GM21619 (cell line): ENCODE measurements around the gene SAFB2.
"Not testable (repeated sequence)": the region's sequence is repeated elsewhere in the genome, so short reads cannot be mapped to it uniquely, and the experiment has no call there.

Source experiments
- ATAC-seq: cut with Tn5 transposase; IDR thresholded peaks from one replicate; pipeline ENCODE4 v1.9.1; 2021; ENCODE audit not compliant: unreplicated experiment

Gene SAFB2

DNA sequence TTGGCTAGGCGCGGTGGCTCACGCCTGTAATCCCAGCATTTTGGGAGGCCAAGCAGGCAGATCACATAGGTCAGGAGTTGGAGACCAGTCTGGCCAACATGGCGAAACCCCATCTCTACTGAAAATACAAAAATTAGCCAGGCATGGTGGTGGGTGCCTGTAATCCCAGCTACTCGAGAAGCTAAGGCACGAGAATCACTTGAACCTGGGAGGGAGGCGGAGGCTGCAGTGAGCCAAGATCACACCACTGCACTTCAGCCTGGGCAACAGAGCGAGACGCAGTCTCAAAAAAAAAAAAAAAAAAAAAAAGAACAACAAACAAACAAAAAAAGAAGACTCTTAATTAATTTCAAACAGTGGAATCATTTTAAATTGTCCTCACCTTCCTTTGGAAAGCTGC is 13.8 kb downstream of the SAFB2 start:
- ATAC-seq, result not testable (repeated sequence)

DNA sequence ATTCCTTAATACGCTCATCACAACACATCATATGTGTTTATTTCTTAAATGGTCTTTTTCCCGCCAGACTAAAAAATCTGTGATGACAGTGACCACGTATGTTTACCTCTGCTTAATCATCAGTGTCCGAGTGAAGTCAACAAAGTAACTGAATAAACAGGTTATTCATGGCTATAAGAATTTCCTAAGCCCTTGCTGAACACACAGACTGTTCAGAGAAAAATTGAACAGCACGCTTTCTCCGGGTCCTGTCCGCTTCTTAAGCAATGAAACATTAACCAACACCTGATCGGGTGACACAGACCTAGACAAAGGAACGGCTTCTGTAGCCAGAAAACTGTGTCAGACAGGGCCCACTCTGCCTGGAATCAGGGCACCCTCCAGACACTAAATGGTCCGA is 14.3 kb downstream of the SAFB2 start:
- no peak for ATAC-seq

DNA sequence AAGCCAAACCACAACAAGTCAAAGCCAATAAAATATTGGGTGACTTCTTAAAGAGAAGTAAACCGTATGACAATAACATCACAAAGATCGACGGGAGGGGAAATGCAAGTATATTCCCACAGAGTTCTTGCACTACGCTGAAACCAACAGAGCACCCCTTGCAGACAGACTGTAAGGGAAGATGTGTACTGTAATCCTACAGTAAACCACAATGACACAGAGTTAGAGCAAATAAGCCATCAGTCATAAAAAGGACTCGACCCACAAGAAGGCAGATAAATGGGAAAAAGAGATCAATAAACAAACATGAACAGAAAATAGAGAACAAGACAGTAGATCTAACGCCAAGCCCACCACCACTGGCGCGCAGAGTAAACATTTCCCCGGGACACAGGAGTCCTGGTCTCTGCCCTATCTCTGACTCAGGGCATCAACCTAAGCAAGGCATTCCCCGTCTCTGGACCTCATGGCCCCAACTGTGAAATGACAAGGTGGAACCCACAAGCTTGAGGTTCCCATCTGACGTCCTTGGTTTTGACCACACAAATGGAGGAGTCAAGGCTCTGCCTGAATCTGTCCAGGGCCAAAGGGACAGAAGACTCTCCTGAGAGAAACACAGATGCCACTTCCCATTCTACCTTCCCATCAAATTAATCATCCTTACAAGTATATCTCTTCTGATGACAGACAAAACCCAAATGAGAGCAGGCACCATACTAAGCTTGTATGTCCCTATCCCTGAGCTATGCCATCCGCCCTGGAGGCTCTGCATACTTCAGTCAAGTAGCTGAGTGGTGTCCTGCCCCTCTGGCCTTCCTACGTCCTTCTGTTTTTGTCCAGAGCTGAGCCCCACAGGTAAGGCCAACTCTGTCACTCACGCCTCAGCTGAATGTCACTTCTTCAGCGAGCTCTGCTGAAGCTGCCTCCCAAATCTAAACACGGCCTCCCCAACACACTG is 15.0 kb downstream of the SAFB2 start:
- ATAC-seq, result no peak

DNA sequence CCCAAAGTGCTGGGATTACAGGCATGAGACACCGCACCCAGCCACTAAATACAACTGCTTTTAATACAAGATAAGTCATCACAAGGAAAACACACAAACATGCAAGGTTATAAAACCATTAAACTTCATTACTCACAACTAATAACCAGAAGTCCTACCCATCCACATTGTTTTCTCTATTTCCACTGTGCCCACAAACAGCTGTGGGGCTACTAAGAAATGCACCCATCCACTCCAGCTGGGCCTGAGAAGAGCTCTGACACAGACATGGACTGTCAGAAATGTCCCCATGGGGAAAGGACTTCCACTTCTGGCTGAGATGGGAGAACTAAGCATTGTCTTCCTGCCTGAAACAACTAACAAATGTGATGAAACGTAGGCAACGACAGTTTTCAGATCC is 17.2 kb downstream of the SAFB2 start:
- no peak for ATAC-seq

DNA sequence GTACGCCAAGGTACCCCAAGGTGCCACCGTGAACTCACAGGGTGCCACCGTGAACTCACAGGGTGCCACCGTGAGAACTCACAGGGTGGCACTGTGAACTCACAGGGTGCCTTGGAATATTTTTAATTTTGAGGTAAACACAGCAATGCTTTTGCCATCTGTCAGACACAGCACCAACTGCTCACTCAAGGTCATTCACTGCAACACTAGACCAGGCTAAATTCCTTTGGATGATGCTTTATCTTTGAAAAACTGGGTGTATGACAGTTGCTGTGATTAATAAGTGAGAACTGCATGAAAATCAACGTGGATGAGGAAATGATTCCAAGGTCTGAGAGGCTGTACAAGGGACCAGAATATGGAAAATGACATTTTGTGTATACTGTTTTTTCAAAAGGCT is 18.9 kb downstream of the SAFB2 start:
- no peak for ATAC-seq

DNA sequence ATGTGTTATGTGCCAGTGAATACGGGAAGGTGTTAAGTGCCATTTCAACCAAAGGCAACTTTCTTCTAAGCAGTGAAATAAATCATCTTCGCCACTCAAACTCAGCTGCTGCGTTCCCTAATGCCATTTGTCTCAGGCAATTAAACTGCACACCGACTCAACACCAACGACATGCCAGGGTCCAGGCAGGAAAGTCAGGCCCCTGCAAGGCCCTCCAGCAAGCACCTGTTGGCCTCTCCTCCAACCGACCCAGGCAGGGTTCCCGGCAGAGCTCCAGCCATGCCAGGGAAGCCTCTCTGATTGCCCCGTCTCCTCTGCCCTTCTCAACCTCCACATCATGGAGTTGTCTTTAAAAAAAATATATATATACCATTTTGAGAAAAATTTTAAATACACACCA is 21.8 kb downstream of the SAFB2 start:
- no peak for ATAC-seq

DNA sequence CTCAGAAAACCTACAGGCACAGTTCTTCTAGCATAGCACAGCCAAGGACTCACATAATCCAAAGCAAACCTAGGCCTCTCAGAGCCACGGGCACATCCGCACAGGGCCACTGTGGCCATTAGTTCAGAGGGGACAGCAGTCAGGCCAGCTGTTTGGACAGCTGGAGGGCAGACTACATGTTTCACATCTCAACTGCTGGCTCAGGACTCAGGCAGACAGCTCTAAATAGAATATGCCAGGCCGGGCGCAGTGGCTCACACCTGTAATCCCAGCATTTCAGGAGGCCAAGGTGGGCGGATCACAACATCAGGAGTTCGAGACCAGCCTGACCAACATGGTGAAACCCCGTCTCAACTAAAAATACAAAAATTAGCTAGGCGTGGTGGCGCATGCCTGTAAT is 26.8 kb downstream of the SAFB2 start:
- no peak for ATAC-seq

- ATAC-seq, result no peak
Observed at GRCh38 chr19:5595129-5595528, 27.4 kb downstream of the SAFB2 start.

DNA sequence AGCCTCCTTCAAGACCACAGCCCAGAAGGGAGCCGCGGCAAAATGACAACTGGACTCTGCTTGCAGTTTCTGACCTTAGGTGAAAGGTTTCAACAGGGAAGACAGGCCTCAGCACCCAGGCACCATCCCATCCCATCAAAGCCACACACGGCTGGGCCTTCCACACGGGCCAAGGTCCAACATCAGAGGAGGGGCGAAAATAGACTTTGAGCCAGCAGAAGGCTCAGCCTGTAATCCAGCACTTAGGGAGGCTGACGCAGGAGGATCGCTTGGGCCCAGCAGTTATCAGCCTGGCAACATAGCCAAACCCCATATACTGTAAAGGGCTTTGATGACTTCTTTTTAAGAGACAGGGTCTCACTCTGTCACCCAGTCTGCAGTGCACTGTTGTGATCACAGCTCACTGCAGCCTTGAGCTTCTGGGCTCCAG is 28.0 kb downstream of the SAFB2 start:
- ATAC-seq, result no peak

DNA sequence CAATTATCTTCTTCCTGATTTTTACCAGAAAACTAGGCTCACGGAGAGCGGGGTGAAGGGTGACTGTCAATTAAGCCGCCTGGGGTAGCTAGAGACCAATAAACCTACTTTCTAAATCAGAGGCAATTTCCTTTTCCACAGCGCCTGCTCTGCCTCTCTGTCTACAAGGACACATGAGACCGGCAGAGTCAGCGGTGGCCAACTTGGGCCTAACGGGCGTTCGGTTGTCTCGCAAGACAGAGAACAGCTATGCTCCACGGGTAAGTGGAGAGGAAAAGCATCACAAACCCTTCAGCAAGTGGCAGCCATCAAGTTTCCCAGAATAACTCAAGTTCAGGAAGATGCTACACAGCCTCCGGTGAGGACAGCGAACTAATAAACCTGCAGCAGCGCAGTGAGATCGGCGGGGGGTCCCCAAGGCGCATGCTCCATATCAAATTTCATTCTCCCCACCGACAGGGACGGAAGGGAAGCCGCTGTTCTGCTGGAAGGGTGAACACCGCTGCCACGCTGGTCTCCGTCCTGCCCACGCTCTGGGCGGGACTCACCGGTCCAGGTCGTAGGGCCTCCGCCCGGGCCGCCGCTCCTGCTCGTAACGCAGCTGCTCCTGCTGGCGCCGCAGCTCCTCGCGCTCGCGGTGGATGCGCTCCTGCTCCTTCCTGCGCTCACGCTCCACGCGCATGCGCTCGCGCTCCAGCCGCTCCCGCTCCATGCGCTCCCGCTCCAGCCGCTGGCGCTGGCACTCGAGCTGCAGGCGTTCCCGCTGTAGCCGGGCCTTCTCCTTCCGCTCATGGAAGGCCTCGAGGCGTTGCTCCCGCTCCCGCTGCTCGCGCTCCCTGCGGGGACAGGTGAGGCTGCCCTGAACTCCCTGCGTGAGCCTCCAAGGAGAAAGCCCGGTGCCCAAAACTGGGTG is 29.0 kb downstream of the SAFB2 start:
- ATAC-seq, result no peak

DNA sequence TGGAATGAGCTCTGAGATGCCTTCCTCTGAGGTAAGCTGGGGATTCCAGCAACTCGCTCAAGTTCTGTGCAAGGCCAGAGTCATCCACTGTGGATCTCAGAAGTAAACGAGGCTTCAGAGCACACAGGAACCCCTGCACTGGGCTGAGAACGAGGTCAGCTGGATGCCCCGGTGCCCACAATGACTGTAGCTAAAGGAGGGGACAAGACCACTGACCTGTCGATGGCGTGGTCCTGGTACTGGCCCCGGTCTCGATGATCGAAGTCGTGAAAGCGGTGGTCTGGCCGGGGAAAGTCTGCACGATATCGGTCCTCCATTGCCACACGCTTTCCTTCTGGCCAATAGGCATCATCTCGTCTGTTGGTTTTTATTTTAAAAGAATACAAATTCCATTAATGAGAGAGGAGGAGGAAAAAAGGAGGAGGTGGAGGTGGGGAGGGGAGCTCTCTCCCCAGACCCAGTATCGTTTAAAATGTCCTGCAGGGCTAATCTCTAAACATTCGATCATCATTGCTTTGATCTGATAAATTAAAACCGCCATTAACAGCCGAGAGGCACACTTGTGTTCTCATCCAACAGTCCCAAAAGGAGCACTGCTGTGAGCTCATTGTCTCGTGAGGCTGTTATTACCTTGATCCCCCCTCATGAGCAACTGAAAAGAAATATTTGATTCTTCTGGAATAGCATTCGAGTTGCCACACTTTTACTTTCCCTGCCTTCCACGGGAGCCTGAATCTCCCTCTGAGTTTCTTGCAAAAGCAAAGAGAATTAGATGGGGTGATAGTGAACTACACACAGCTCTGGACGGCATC is 29.8 kb downstream of the SAFB2 start:
- ATAC-seq, result no peak

DNA sequence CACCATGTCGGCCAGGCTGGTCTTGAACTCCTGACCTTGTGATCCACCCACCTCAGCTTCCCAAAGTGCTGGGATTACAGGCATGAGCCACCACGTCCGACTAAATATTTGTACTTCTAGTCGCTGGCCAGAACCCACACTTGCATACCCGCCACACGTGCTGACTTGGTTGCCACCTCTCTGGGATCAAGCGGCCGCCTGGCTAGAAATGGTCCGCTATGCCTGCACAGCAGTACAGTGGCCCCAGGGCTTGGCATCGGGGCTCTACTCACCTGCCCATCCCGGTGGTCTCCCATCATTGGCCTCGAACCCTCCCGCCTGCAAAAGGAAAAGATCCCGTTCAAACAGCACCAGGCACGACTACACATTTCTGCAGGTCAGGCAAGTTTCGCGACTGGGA is 31.1 kb downstream of the SAFB2 start:
- ATAC-seq, result no peak

- ATAC-seq, result no peak
Observed at GRCh38 chr19:5590865-5591154, 31.8 kb downstream of the SAFB2 start.

GRCh38 chr19:5590151-5590864 is 32.3 kb downstream of the SAFB2 start:
- ATAC-seq, result no peak

DNA sequence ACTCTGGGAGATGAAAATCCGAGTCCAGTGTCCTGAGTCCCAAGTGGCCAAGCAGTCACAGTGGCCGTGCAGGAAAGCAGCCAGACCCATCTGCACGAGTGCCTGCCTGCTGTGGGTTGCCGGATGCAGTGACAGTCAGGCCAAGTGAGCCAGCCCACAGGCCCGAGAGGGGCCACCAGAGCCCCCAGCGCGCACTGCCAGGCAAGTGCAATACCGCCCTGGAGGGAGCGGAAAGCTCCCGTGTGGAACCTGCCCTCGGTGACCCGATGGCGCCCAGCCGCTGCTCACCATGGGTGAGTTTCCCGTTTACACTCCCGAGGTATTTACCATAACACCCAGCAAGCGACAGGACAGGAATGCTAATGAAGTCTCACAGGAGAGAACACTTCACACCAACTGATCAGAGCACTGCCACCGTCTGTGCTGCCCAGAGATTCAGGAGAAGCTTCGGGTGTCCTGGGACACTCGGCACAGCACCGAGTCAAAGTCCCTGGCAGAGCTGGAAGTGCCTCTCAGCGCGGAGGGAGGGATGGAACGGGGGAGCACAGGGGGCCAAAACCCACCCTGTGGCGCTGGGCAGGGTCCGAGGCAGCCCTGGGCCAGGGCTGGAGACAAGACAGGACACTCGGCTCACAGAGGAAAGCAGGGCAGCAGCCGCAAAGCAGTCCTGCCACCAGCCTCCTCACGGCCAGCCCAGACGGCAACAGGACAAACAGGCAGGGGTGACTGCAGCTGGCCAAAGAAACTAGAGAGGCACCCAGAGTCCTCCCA is 33.5 kb downstream of the SAFB2 start:
- no peak for ATAC-seq

DNA sequence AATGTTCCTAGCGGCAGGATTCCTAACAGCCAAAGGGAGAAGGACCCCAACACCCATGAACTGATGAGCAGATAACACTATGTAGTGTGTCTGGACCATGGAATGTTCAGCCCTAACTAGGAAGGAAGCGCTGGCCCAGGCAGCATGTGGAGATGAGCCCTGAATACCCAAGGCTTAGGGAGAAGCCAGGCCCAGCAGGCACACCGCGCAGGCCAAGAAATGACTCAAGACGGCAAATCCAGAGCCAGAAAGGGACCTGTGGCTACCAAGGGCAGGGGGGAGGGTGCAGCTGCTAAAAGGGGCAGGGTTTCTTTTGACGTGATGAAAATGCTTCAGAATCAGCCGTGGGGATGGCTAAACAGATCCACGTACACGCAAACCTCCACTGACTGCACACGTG is 34.1 kb downstream of the SAFB2 start:
- ATAC-seq, result no peak

DNA sequence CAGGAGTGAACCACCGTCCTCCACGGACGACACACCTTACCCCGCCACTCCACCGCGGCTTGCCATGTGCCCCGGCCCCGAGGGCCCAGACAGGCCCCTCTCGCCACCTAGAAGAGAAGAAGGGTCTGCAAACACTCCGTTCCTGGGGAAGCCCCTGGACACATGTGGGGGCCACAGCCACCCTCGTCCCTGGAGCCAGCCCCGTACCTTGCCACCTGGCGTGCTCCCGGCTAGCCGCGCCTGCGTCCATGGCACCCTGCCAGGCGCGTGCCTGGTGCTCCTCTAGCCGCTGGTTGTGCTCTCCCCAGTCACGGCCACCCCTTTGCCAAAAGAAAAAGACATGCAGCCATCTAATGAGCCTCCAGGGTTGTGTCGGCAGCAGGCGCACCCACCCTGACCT is 34.9 kb downstream of the SAFB2 start:
- ATAC-seq, result no peak

- no peak for ATAC-seq
Observed at GRCh38 chr19:5587071-5587455, 35.5 kb downstream of the SAFB2 start.

DNA sequence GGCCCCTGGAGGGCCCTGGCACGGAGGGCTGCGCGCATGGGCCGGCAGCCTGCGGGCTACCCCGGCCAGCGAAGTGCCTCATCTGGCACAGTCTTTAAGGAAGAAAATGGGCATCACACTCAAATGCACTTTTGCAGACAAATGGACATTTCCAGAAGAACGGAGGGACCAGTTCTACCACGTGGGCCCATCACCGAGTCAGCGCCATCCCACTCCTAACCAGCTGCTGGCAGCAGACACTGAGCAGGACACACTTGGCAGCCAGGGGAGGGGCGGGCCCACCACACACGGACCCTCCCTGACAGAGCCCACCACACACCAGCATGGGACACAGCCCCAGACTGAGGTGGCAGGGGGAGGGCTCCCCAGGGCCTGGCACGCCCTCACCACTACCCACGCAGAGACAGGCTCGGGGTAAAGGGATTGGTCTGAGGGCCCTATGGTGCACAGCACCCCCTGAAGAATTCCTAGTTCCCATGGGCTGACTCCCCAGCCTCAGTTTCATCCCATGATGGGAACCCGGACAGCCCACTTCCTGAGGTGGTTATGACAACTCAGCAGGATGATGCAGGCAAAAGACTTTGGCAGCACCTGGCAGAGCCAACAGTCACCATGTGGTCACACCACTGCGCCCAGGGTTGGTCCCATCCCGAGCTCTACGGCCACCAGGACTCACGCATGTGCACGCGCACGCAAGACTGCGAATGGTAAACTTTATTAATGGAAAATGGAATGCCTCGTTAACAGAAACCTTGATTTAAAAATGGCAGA is 36.1 kb downstream of the SAFB2 start:
- no peak for ATAC-seq
